Measurements from ENCODE around the gene M1AP. TPM values are rescaled to one million over a fixed set of nuclear protein-coding genes. Genes with fewer than 3 reads are reported as not detected.
A peak's percentile ranks its signal among the peaks of the same experiment; 100 is the strongest.

M1AP gene
- total and polyA plus RNA-seq, 2 of the 4 experiments (the other 2 are of a cell fraction): 0.03 TPM; not detected in 1

DNA sequence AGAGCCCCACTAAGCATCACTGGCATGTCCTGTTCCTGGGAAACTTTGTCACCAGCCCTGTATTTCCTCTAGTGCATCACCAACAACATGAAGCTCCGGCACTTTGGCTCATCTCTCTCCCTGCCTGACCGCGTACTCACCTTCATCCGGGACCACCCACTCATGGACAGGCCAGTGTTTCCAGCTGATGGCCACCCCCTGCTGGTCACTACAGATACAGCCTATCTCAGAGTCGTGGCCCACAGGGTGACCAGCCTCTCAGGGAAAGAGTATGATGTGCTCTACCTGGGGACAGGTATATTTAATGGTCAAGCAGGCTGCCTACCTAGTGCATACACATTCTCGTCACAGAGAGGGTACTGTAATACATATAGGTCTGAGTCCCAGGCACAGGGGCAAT is 27.0 kb upstream of the M1AP start:
- H2BK120ac ChIP-seq (ENCODE audit: low read depth, low read length): no peak overlapping the region
- DNase-seq (no peak), ATAC-seq (ENCODE audit: low read depth) (no peak)
- H2BK20ac ChIP-seq (ENCODE audit: low read depth, low read length): no peak overlapping the region
- H2BK5ac ChIP-seq (ENCODE audit: low read depth, low read length, poor library complexity, severe bottlenecking): no peak overlapping the region
- no peak overlapping the region for H3K4me3 ChIP-seq (ENCODE audit: insufficient read depth, low read depth, low read length)
- H3K27ac ChIP-seq (ENCODE audit: insufficient read depth, low read length): no peak overlapping the region
- no CpG with 5 or more reads among the region's 6 CpGs for WGBS, 2 experiments (ENCODE audit: extremely low coverage in 2 of 2, insufficient read length in 1 of 2)
- peaks cover 9% of the 10 kb centered on the region; the same call in 1 of the 2 replicates for H3K36me3 ChIP-seq (ENCODE audit: control insufficient read depth, insufficient read depth, low read length)
- H3K9me3 ChIP-seq (ENCODE audit: control insufficient read depth, insufficient read depth, low read length): no peaks in the 10 kb centered on the region
- no peaks in the 10 kb centered on the region for H3K4me1 ChIP-seq (ENCODE audit: control insufficient read depth, insufficient read depth, low read length)
- no peaks in the 10 kb centered on the region for H3K79me1 ChIP-seq (ENCODE audit: low read depth in 1 of 2, low read length in 2 of 2)
- H4K5ac ChIP-seq (ENCODE audit: low read depth, low read length): no peak overlapping the region
- no peak overlapping the region for H2AK9ac ChIP-seq (replicated peaks; ENCODE audit: low read depth, low read length, poor library complexity)
- no peak overlapping the region for H3K4me2 ChIP-seq (ENCODE audit: low read depth, low read length)
- no peaks in the 10 kb centered on the region for H4K20me1 ChIP-seq (ENCODE audit: insufficient read depth, low read length)
- no peaks in the 10 kb centered on the region for H3K27me3 ChIP-seq (ENCODE audit: control insufficient read depth, insufficient read depth, low read length)
- no peak overlapping the region for H4K91ac ChIP-seq (ENCODE audit: insufficient read depth, low read depth, low read length)
- H3K9ac ChIP-seq (ENCODE audit: low read depth, low read length): no peak overlapping the region
- intact Hi-C loops (cut with micrococcal nuclease) (no loop called here), dilution Hi-C loops (cut with HindIII; ENCODE audit: low sequenced_read_pairs, unreplicated experiment) (no loop called here), in situ Hi-C loops (cut with MboI; ENCODE audit: low sequenced_read_pairs) (loop anchor here (25.0 kb wide), 2 partner anchors 737 to 937 kb away; no protein-coding TSS in a partner anchor)
- no peak overlapping the region for H4K8ac ChIP-seq (ENCODE audit: low read depth in 2 of 2, low read length in 2 of 2)
- POLR2A ChIA-PET (ENCODE audit: unreplicated experiment): no interaction called here
- no peak overlapping the region for H3K56ac ChIP-seq (ENCODE audit: extremely low read depth, insufficient read depth, low read length)
- TF ChIP-seq, protein P1, sequence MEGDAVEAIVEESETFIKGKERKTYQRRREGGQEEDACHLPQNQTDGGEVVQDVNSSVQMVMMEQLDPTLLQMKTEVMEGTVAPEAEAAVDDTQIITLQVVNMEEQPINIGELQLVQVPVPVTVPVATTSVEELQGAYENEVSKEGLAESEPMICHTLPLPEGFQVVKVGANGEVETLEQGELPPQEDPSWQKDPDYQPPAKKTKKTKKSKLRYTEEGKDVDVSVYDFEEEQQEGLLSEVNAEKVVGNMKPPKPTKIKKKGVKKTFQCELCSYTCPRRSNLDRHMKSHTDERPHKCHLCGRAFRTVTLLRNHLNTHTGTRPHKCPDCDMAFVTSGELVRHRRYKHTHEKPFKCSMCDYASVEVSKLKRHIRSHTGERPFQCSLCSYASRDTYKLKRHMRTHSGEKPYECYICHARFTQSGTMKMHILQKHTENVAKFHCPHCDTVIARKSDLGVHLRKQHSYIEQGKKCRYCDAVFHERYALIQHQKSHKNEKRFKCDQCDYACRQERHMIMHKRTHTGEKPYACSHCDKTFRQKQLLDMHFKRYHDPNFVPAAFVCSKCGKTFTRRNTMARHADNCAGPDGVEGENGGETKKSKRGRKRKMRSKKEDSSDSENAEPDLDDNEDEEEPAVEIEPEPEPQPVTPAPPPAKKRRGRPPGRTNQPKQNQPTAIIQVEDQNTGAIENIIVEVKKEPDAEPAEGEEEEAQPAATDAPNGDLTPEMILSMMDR (conservative IDR thresholded peaks at IDR 0.05; ENCODE audit: low read depth, low read length): 0 out of 2 replicates have a peak, but pooled peaks have one; percentile 6
- TF ChIP-seq MAZ (IDR thresholded peaks at IDR 0.05; ENCODE audit: borderline replicate concordance, low read depth, low read length): no peak
- H3K23ac ChIP-seq (ENCODE audit: low read depth, low read length): no peak overlapping the region
- no peak overlapping the region for H3K4ac ChIP-seq (ENCODE audit: low read depth, low read length)
- no peak overlapping the region for H2AFZ ChIP-seq (replicated peaks; ENCODE audit: low read length, poor library complexity)
- BruUV-seq (replicated peaks): no TSS peak
- H3K9me1 ChIP-seq (ENCODE audit: insufficient read depth, low read length): no peaks in the 10 kb centered on the region
- no peak overlapping the region for H3K18ac ChIP-seq (ENCODE audit: low read depth, low read length)
- H2BK15ac ChIP-seq (ENCODE audit: low read depth, low read length): no peak overlapping the region
- no peak overlapping the region for H3K14ac ChIP-seq (replicated peaks; ENCODE audit: low read depth, low read length)
- H2AK5ac ChIP-seq (ENCODE audit: low read depth, low read length): no peak overlapping the region
- CTCF ChIA-PET: interaction anchor here (0.5 kb wide), 1 partner anchor 76 kb away, joined by 7 read pairs; no protein-coding TSS in a partner anchor
